Naive thymus-derived CD4-positive, alpha-beta T cell (primary cell): ENCODE results near the gene SSBP3. TPM values are rescaled to one million over a fixed set of nuclear protein-coding genes. Genes with fewer than 3 reads are reported as not detected.

Source experiments
- ATAC-seq: fragments of 150-1000 bp; cut with Tn5 transposase; 2 replicates; pipeline ENCODE4 v1.10.0; 2021; ENCODE audit warnings: mild to moderate bottlenecking, moderate library complexity
- CTCF ChIA-PET: fragments of 350-600 bp; sonication (Branson Sonifier 250); formaldehyde crosslinking; loops from one replicate; lab custom pipeline; 2021; ENCODE audit warnings: antibody characterized with exemption; lab: Charles Lee
- POLR2A ChIA-PET: fragments of 350-600 bp; sonication (Branson Sonifier 250); formaldehyde crosslinking; loops from one replicate; lab custom pipeline; 2021; ENCODE audit warnings: antibody characterized with exemption, inconsistent platforms; lab: Charles Lee
- DNase-seq, 9 donors: peaks; one replicate each; pipeline versions ENCODE4 v3.0.0 to v3.0.0-alpha.2; 2020 to 2022; ENCODE audit warnings: mixed read lengths in 1 of 9
- H3K27ac ChIP-seq: one replicate; pipeline ENCODE4 v1.7.0; 2013; ENCODE audit warnings: mild to moderate bottlenecking, low read depth, low read length, moderate library complexity
- H3K27me3 ChIP-seq, 2 donors: one replicate each; pipeline ENCODE4 v1.7.0; 2013; ENCODE audit warnings: low read length in 2 of 2, mild to moderate bottlenecking in 2 of 2, moderate library complexity in 2 of 2; ENCODE audit not compliant: control insufficient read depth in 2 of 2, insufficient read depth in 2 of 2
- H3K36me3 ChIP-seq, 3 experiments: 1 replicate in 2 of 3; 2 replicates in 1 of 3; pipeline ENCODE4 v1.7.0; 2013; ENCODE audit warnings: low read length in 3 of 3, mild to moderate bottlenecking in 3 of 3, moderate library complexity in 1 of 3; ENCODE audit not compliant: insufficient read depth in 3 of 3, control insufficient read depth in 2 of 3
- H3K4me1 ChIP-seq, 2 donors: one replicate each; pipeline ENCODE4 v1.7.0; 2013; ENCODE audit warnings: low read length in 2 of 2, mild to moderate bottlenecking in 2 of 2, moderate library complexity in 1 of 2; ENCODE audit not compliant: control insufficient read depth in 2 of 2, insufficient read depth in 2 of 2
- H3K4me3 ChIP-seq: 2 replicates; pipeline ENCODE4 v1.7.0; 2013; ENCODE audit warnings: mild to moderate bottlenecking, low read length
- H3K9me3 ChIP-seq, 3 experiments: 1 replicate in 2 of 3; 2 replicates in 1 of 3; pipeline ENCODE4 v1.7.0; 2013; ENCODE audit warnings: low read length in 3 of 3; ENCODE audit not compliant: control insufficient read depth in 2 of 3
- H3K27ac Mint-ChIP-seq, 9 donors: one replicate each; pipeline ENCODE4 v1.8.0; 2020 to 2022; ENCODE audit warnings: mixed read lengths in 9 of 9, mild to moderate bottlenecking in 8 of 9, moderate library complexity in 5 of 9, inconsistent platforms in 2 of 9
- H3K27me3 Mint-ChIP-seq, 5 donors: one replicate each; pipeline ENCODE4 v1.8.0; 2021 to 2022; ENCODE audit warnings: mixed read lengths in 5 of 5, mild to moderate bottlenecking in 1 of 5
- H3K36me3 Mint-ChIP-seq, 5 donors: one replicate each; pipeline ENCODE4 v1.8.0; 2020 to 2022; ENCODE audit warnings: mixed read lengths in 5 of 5, mild to moderate bottlenecking in 3 of 5, inconsistent platforms in 1 of 5
- H3K4me1 Mint-ChIP-seq, 7 donors: one replicate each; pipeline ENCODE4 v1.8.0; 2020 to 2022; ENCODE audit warnings: mixed read lengths in 7 of 7, mild to moderate bottlenecking in 3 of 7, inconsistent platforms in 1 of 7
- H3K4me3 Mint-ChIP-seq, 10 donors: one replicate each; pipeline ENCODE4 v1.8.0; 2020 to 2022; ENCODE audit warnings: mild to moderate bottlenecking in 10 of 10, mixed read lengths in 10 of 10, moderate library complexity in 6 of 10, inconsistent platforms in 2 of 10
- H3K9me3 Mint-ChIP-seq, 11 donors: one replicate each; pipeline ENCODE4 v1.8.0; 2020 to 2022; ENCODE audit warnings: mixed read lengths in 11 of 11, mild to moderate bottlenecking in 4 of 11, inconsistent platforms in 1 of 11, moderate library complexity in 1 of 11
- intact Hi-C, 2 donors: fragments of 100-400 bp; cut with micrococcal nuclease; formaldehyde crosslinking; loops; one replicate each; pipeline ENCODE4 v1.15.1; 2023
- polyA plus RNA-seq, 2 donors: library from polyadenylated mRNA; unstranded; fragments of 300-500 nt; fragmentation: Illumina TruSeq; gene quantifications; one replicate each; pipeline ENCODE4 v1.2.3, GENCODE V29; 2021
- total RNA-seq, 6 experiments: library from RNA in 5 of 6; stranded (reverse) in 5 of 6; gene quantifications; 1 replicate in 5 of 6; 2 replicates in 1 of 6; pipeline ENCODE4 v1.2.3 and lab custom pipeline; 2021 to 2026

SSBP3 gene
- total and polyA plus RNA-seq, 7 experiments from 2014 or later = 19.4 to 124 (median 80.5) TPM

DNA sequence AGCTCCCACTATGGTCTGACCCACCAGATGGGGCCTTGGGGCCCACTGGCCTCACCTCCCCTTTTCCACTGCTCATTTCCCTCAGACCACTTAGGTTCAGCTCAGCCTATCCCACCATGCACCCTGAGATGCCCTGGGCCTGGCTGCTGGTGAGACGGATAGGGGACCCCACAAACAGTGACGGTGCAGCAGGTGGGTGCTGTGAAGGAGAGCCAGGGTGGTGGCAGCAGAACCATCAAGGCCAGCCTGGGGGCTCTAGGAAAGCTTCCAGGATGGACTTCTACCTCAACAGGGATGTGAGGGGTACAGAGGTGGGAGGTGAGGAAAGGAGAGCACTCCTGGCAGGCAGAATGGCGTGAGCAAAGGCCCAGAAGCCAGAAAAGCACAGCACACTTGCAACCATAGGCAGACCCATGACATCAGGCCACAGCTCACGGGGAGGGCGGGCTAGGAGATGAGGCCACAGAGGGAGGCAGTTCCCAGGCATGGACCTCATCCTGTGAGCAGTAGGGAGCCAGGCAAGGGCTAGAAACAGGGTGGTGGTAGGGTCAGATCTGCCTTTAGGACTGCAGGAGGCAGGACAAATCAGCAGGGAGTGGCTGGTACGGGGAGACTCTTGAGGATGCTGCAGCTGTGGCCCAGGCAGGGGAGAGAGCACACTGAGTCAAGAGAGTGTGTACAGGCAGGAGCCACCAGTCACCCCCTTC, 229.4 kb downstream of the SSBP3 start:
- ChIA-PET POLR2A (no interaction called here), CTCF (no interaction called here)
- no peak overlapping the region for H3K4me3 ChIP-seq
- peaks cover 0 to 28% (median 3%) of the 10 kb centered on the region in 5 donors for H3K36me3 Mint-ChIP-seq
- H3K4me3 Mint-ChIP-seq = no peak overlapping the region
- no peaks in the 10 kb centered on the region for H3K4me1 ChIP-seq
- no peaks in the 10 kb centered on the region for H3K9me3 Mint-ChIP-seq
- H3K27me3 ChIP-seq = no peaks in the 10 kb centered on the region
- intact Hi-C loops = no loop called here
- peaks cover 0 to 41% (median 0%) of the 10 kb centered on the region in 3 experiments for H3K36me3 ChIP-seq
- no peaks in the 10 kb centered on the region for H3K27me3 Mint-ChIP-seq
- no peak for ATAC-seq
- no peaks in the 10 kb centered on the region for H3K9me3 ChIP-seq
- no peak overlapping the region for H3K27ac Mint-ChIP-seq
- DNase-seq = no peak
- H3K4me1 Mint-ChIP-seq = peaks cover 0 to 11% (median 3%) of the 10 kb centered on the region in 7 donors
- H3K27ac ChIP-seq = no peak overlapping the region

Other genes starting within 250 kb of the SSBP3 start
- 10 to 100 TPM in 2 of 5 experiments, 1 to 10 TPM in 3; 5.1 to 13.5 (median 7.1) TPM for gene CYB5RL, start 206.4 kb downstream of the SSBP3 start, total RNA-seq
- gene CYB5RL, start 206.4 kb downstream of the SSBP3 start, polyA plus RNA-seq = 1 to 10 TPM; 3.4 to 3.6 TPM
- gene MRPL37, start 206.2 kb downstream of the SSBP3 start, total RNA-seq = 10 to 100 TPM; 25.4 to 86.7 (median 36.4) TPM
- 10 to 100 TPM; 54.8 to 64.1 TPM for gene MRPL37, start 206.2 kb downstream of the SSBP3 start, polyA plus RNA-seq
- 1 to 10 TPM in 3 of 5 experiments, under 1 TPM in 2; 0.22 to 2.3 (median 1.2) TPM for gene ACOT11, start 141.8 kb upstream of the SSBP3 start, total RNA-seq
- under 1 TPM in 1 of 2 donors, not detected in 1; 0.06 TPM for gene ACOT11, start 141.8 kb upstream of the SSBP3 start, polyA plus RNA-seq
- not detected for gene FAM151A, start 217.1 kb upstream of the SSBP3 start, total RNA-seq
- not detected for gene FAM151A, start 217.1 kb upstream of the SSBP3 start, polyA plus RNA-seq
- gene MROH7, start 235.4 kb upstream of the SSBP3 start, total RNA-seq = 1 to 10 TPM in 1 of 5 experiments, under 1 TPM in 3, not detected in 1; 0.15 to 1.9 (median 0.33) TPM
- not detected for gene MROH7, start 235.4 kb upstream of the SSBP3 start, polyA plus RNA-seq